Ascending aorta (tissue), 2 donors: ENCODE measurements around the gene NAA10. TPM values are rescaled to one million over a fixed set of nuclear protein-coding genes. Genes with fewer than 3 reads are reported as not detected.

Experiments used
- DNase-seq, 2 donors: peaks; one replicate each; pipeline ENCODE4 v3.0.0-alpha.2; 2019; ENCODE audit warnings: low spot score in 2 of 2
- H3K27ac ChIP-seq, 2 donors: fragments of 200-600 bp; sonication (generic); one replicate each; pipeline ENCODE4 v1.5.1; 2016 to 2017; ENCODE audit warnings: mild to moderate bottlenecking in 1 of 2
- H3K27me3 ChIP-seq: fragments of 200-600 bp; sonication (generic); one replicate; pipeline ENCODE4 v1.5.1; 2017
- H3K36me3 ChIP-seq, 2 donors: fragments of 200-600 bp; sonication (generic); one replicate each; pipeline ENCODE4 v1.5.1; 2016
- H3K4me1 ChIP-seq, 2 donors: fragments of 200-600 bp; sonication (generic); one replicate each; pipeline ENCODE4 v1.5.1; 2016 to 2017; ENCODE audit warnings: mild to moderate bottlenecking in 1 of 2
- H3K4me3 ChIP-seq, 2 donors: fragments of 200-600 bp; sonication (generic); one replicate each; pipeline ENCODE4 v1.5.1; 2016 to 2017; ENCODE audit warnings: mild to moderate bottlenecking in 1 of 2
- H3K9me3 ChIP-seq, 2 donors: fragments of 200-600 bp; sonication (generic); one replicate each; pipeline ENCODE4 v1.5.1; 2016
- intact Hi-C: fragments of 100-400 bp; cut with DNase I; formaldehyde crosslinking; loops from one replicate; pipeline ENCODE4 v1.15.1; 2023
- total RNA-seq: library from RNA; depleted of rRNA; stranded (reverse); fragments of >200 nt; gene quantifications from one replicate; pipeline ENCODE4 v1.1.0, GENCODE V29; 2016
- TF ChIP-seq, protein P1 (sequence below), 3 experiments: fragments of 200-600 bp in 2 of 3; fragments of 450-650 bp in 1 of 3; sonication (generic) in 2 of 3; IDR thresholded peaks; one replicate each; pipeline ENCODE4 v1.5.1; 2016 to 2019; ENCODE audit warnings: antibody characterized with exemption in 3 of 3, mild to moderate bottlenecking in 1 of 3, moderate library complexity in 1 of 3

The NAA10 gene
- total RNA-seq, 1 donor from 2014 or later, result 155 TPM

DNA sequence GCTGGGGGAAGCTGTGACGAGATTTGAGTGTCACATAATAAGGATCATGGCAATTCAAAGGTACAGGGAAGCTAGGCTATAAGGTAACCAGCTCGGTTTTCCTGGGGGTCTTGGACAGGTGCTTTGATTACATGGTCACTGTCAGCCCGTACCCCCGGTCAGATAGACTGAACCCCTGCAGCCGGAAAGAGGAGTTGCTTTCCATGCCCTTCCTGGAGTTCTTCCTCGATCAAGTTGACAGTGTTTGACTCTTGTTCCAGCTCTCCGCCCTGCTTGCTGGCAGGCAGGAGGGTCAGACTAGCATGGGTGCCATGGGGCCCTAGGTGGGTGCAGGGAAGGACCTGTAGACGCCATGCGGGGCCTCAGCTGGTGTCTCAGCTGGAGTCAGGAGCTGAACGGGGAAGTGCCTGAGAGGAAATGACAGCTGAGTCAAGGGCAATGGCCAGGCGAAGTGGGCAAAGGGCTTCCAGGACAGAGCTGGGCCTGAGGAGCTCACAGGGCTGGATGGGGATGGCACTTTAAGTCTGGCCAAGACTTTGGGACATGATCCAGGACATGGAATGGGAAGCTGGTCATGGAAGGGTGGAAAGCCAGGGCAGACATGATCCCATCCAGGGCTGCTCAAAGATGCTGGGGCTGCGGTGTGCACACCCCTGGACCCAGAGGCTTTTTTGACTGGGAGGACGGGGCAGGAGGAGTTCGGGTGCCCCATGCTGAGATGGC, 39.3 kb upstream of the NAA10 start:
- intact Hi-C loops, result loop anchor here (5.0 kb wide), 1 partner anchor 568 kb away; no protein-coding TSS in a partner anchor
- Histone ChIP-seq H3K4me1 (peaks cover 2 to 7% of the 10 kb centered on the region in 2 donors), H3K36me3 (no peaks in the 10 kb centered on the region), H3K27me3 (no peaks in the 10 kb centered on the region), H3K27ac (peak overlapping the region; percentile 98 to 99), H3K9me3 (no peaks in the 10 kb centered on the region), H3K4me3 (peak overlapping the region; percentile 84 to 91)
- peak in 1 of 2 donors; percentile 61 for DNase-seq
- TF ChIP-seq, protein P1, sequence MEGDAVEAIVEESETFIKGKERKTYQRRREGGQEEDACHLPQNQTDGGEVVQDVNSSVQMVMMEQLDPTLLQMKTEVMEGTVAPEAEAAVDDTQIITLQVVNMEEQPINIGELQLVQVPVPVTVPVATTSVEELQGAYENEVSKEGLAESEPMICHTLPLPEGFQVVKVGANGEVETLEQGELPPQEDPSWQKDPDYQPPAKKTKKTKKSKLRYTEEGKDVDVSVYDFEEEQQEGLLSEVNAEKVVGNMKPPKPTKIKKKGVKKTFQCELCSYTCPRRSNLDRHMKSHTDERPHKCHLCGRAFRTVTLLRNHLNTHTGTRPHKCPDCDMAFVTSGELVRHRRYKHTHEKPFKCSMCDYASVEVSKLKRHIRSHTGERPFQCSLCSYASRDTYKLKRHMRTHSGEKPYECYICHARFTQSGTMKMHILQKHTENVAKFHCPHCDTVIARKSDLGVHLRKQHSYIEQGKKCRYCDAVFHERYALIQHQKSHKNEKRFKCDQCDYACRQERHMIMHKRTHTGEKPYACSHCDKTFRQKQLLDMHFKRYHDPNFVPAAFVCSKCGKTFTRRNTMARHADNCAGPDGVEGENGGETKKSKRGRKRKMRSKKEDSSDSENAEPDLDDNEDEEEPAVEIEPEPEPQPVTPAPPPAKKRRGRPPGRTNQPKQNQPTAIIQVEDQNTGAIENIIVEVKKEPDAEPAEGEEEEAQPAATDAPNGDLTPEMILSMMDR (IDR thresholded peaks at IDR 0.05), result no peak

DNA sequence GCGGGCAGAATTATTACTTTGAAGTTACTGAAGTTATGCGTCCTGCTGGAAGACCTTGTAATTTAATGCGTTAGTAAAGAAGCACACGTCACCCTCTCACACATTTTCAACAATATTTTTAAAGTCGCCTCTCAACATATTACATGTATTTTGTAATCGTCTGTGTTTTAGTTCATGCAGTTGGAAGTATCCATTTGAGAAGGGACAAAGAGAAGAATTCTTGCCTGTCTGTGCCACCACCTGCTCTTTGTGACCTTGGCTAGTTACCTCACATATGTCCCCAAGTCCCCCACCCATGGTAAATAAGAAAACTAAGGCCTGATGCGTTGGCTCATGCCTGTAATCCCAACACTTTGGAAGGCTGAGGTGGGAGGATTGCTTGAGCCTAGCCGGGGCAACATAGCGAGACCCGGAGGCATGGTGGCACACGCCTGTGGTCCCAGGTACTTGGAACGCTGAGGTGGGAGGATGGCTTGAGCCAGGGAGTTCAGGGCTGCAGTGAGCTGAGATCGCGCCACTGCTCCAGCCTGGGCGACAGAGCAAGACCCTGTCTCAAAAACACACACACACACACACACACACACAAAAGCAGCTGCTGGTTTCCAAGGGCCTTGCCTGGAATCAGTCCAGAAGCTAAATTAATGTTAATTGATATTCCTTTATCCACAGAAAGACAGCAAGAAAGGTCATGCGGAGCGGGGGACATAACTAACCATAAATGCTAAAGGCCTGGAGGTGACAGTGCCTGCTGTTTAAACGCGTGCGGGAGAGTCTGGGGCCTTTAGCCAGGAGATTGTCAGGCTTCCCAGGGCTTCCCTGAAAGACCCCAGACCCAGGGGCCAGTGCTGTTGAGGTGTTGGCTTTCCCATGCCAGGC, 38.5 kb upstream of the NAA10 start:
- H3K36me3 ChIP-seq, result no peaks in the 10 kb centered on the region
- H3K9me3 ChIP-seq, result no peaks in the 10 kb centered on the region
- no peaks in the 10 kb centered on the region for H3K27me3 ChIP-seq
- TF ChIP-seq, protein P1 (IDR thresholded peaks at IDR 0.05), result no peak
- H3K4me1 ChIP-seq, result peaks cover 6 to 8% of the 10 kb centered on the region in 2 donors
- intact Hi-C loops, result loop anchor here (5.0 kb wide), 1 partner anchor 569 kb away; no protein-coding TSS in a partner anchor
- peak overlapping the region; percentile 84 to 91 for H3K4me3 ChIP-seq
- DNase-seq, result peak in 1 of 2 donors; percentile 67
- H3K27ac ChIP-seq, result peak overlapping the region; percentile 98 to 99

DNA sequence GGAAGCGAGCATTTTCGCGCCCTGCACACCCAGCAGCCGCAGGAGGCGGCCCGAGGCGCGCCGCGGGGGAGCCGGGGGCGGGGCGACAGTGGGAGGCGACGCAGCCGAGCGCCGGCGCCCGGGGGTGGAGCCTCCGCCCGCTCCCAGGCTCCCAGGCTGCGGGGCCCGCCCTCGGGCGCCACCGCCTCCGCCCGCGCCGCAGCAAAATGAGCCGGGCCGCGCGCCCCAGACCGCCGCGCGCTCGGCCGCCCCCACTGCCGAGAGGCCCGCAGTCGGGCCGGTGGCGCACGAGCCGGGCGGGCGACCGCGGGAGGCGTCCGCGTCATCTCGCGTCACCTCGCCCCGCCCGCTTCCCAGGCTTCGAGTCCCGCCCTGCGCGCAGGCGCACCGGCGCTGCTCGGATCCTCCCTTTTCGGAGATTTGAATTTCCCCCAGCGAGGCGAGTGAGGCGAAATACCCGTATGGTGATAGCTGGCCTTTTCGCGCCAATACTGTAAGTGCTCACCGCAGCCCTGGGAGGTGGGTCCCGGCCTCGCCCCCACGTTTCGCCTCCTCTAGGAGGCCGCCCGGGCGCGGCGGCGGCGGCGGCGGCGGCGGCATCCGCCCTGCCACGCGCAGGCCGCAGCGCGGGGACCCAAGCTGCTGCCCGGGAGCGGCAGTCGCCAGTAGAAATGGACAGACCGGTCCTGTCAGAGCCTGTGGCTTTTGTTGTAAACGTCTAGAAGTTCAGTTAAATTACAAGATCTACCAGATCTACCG, 37.7 kb upstream of the NAA10 start, which contains the start of gene TMEM187:
Gene TMEM187, plus strand, starts transcription at position 387 of the 759 bp plus-strand sequence. CDS start 9,309 bp downstream, outside the sequence.
- no peaks in the 10 kb centered on the region for H3K27me3 ChIP-seq
- DNase-seq, result peak in 1 of 2 donors; percentile 92
- TF ChIP-seq, protein P1 (IDR thresholded peaks at IDR 0.05), result no peak
- intact Hi-C loops, result loop anchor here (1.0 to 5.0 kb wide), 2 partner anchors 44 to 570 kb away; no protein-coding TSS in a partner anchor
- peaks cover 11 to 14% of the 10 kb centered on the region in 2 donors for H3K4me1 ChIP-seq
- no peaks in the 10 kb centered on the region for H3K9me3 ChIP-seq
- peak within 1 kb of the TSS; percentile 84 to 91 for H3K4me3 ChIP-seq
- peak within 1 kb of the TSS; percentile 98 to 99 for H3K27ac ChIP-seq
- no peaks in the 10 kb centered on the region for H3K36me3 ChIP-seq

- H3K27me3 ChIP-seq, result no peaks in the 10 kb centered on the region
- intact Hi-C loops, result loop anchor here (1.0 to 5.0 kb wide), 2 partner anchors 43 to 571 kb away; no protein-coding TSS in a partner anchor
- TF ChIP-seq, protein P1 (IDR thresholded peaks at IDR 0.05), result no peak
- H3K9me3 ChIP-seq, result no peaks in the 10 kb centered on the region
- H3K4me3 ChIP-seq, result peak within 1 kb of the TSS; percentile 84 to 91
- peaks cover 12 to 17% of the 10 kb centered on the region in 2 donors for H3K4me1 ChIP-seq
- peak; percentile 73 to 97 for DNase-seq
- H3K36me3 ChIP-seq, result no peaks in the 10 kb centered on the region
- peak within 1 kb of the TSS; percentile 98 to 99 for H3K27ac ChIP-seq
These were observed 36.9 kb upstream of the NAA10 start, which contains the start of gene HCFC1 for GRCh38 chrX:153971450-153972367. Gene HCFC1, minus strand, starts transcription at chrX:153971818. Its CDS starts 978 bp downstream, at chrX:153970840.
